ENCODE measurements around the gene RAP1GAP. TPM values are rescaled to one million over a fixed set of nuclear protein-coding genes. Genes with fewer than 3 reads are reported as not detected.

The RAP1GAP gene
- total RNA-seq, 4 donors from 2014 or later = 0.33 to 0.83 (median 0.56) TPM

DNA sequence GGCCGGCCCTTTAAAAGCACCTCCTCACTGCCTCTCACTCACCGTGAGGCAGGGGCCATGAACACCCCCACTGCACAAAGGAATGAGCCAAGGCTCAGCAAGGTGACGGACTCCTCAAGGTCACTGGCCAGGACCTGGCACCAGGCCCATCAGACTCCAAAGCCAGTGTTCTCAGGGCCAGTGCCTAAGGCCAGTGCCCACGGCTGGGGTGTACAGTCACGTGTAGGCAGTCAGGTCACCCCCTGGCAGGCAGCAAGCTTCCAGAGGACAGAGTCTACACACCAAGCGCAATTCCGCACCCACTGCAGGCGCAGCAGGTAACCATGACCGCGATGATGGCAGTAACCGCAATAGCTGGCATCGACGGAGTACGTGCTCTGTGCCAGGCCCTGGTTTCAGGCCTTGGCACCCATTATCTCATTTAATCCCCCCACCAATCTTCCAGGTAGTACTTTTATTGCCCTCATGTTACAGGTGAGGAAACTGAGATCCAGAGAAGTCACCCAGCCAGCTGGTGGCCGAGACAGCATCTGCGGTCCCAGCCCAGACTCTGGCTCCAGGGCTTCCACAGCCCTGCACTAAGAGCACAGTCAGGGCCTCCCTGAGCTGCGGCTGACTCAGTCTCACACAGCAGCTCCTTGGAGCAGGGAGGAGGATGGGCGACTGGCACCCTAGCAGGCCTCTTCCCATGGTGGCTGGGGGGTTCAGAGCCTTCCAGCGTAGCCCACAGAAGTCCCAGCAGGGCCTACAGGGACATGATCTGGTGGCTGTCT lies 27.0 kb downstream of the RAP1GAP start:
- no peak overlapping the region for H3K4me3 ChIP-seq
- no peak for DNase-seq (ENCODE audit: extremely low spot score)
- peaks cover 0 to 5% (median 0%) of the 10 kb centered on the region in 4 donors for H3K4me1 ChIP-seq
- no peak overlapping the region for H3K27ac ChIP-seq (replicated peaks in 1 of 4)
- peaks cover 0 to 68% (median 0%) of the 10 kb centered on the region in 4 donors for H3K27me3 ChIP-seq
- intact Hi-C loops (cut with DNase I) = no loop called here
- TF ChIP-seq POLR2AphosphoS5 (IDR thresholded peaks at IDR 0.05) (no peak), CTCF (IDR thresholded peaks at IDR 0.05) (no peak), EP300 (IDR thresholded peaks at IDR 0.05) (no peak), POLR2A (IDR thresholded peaks at IDR 0.05; ENCODE audit: low read depth) (no peak)
- 85% methylated on average over 16 of the region's 19 CpGs for WGBS
- H3K36me3 ChIP-seq = no peaks in the 10 kb centered on the region
- H3K9me3 ChIP-seq = no peaks in the 10 kb centered on the region

DNA sequence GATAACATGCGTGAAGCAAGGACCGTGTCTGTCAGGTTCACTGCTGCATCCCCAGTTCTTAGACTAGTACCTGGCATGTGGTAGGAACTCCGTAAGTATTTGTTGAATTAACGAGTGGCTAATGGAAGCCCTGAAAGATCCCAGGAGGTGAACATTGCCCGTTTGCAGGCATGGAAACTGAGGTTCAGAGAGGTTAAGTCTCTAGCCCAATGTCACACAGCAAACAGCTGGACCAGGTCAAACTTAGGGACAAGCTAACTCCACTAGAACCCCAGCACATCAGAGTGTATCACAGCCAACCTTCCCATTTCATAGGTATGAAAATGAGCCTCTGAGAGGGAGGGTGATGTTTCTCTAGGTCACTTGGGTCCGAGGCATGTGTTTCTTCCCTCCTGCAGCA lies 27.6 kb downstream of the RAP1GAP start:
- H3K27me3 ChIP-seq = peaks cover 0 to 62% (median 0%) of the 10 kb centered on the region in 4 donors

DNA sequence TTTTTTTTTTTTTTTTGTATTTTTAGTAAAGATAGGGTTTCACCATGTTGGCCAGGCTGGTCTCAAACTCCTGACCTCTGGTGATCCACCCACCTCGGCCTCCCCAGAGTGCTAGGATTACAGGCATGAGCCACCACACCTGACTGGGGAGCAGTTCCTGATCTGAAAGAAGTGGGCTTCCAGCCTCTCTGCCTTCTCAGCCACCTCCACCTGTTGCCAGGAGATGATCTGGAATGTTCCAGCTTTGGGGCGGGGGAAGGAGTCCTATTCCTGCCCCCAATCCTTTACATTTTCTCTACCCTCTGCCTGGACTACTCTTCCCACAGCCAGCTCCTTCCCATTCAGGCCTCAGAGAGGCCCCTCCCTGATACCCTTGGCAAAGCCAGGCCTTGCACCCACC lies 28.1 kb downstream of the RAP1GAP start:
- Histone ChIP-seq H3K9me3 (no peaks in the 10 kb centered on the region), H3K4me3 (no peak overlapping the region), H3K36me3 (no peaks in the 10 kb centered on the region), H3K27ac (replicated peaks in 1 of 4) (no peak overlapping the region), H3K27me3 (peaks cover 0 to 57% (median 0%) of the 10 kb centered on the region in 4 donors), H3K4me1 (peaks cover 0 to 5% (median 0%) of the 10 kb centered on the region in 4 donors)
- no peak for DNase-seq (ENCODE audit: extremely low spot score)
- no peak for TF ChIP-seq POLR2A (IDR thresholded peaks at IDR 0.05; ENCODE audit: low read depth)
- no peak for TF ChIP-seq EP300 (IDR thresholded peaks at IDR 0.05)
- TF ChIP-seq CTCF (IDR thresholded peaks at IDR 0.05) = no peak
- no peak for TF ChIP-seq POLR2AphosphoS5 (IDR thresholded peaks at IDR 0.05)
- intact Hi-C loops (cut with DNase I) = no loop called here
- 85% methylated on average over 2 of the region's 2 CpGs for WGBS

More for the DNA sequence above, 27.6 kb downstream of the RAP1GAP start:
- Histone ChIP-seq H3K4me3 (no peak overlapping the region), H3K9me3 (no peaks in the 10 kb centered on the region), H3K36me3 (no peaks in the 10 kb centered on the region), H3K27ac (replicated peaks in 1 of 4) (no peak overlapping the region), H3K4me1 (peaks cover 0 to 5% (median 0%) of the 10 kb centered on the region in 4 donors)
- intact Hi-C loops (cut with DNase I) = no loop called here
- WGBS = 84% methylated on average over 6 of the region's 6 CpGs
- no peak for DNase-seq (ENCODE audit: extremely low spot score)
- TF ChIP-seq POLR2AphosphoS5 (IDR thresholded peaks at IDR 0.05) = no peak
- no peak for TF ChIP-seq POLR2A (IDR thresholded peaks at IDR 0.05; ENCODE audit: low read depth)
- TF ChIP-seq CTCF (IDR thresholded peaks at IDR 0.05) = no peak
- TF ChIP-seq EP300 (IDR thresholded peaks at IDR 0.05) = no peak

GRCh38 chr1:21640653-21641052 lies 28.5 kb downstream of the RAP1GAP start:
- H3K9me3 ChIP-seq = no peaks in the 10 kb centered on the region
- no peak for DNase-seq (ENCODE audit: extremely low spot score)
- H3K4me1 ChIP-seq = peaks cover 0 to 5% (median 0%) of the 10 kb centered on the region in 4 donors
- 91% methylated on average over 5 of the region's 6 CpGs for WGBS
- no peak overlapping the region for H3K27ac ChIP-seq (replicated peaks in 1 of 4)
- no peaks in the 10 kb centered on the region for H3K36me3 ChIP-seq
- intact Hi-C loops (cut with DNase I) = no loop called here
- TF ChIP-seq POLR2A (IDR thresholded peaks at IDR 0.05; ENCODE audit: low read depth) (no peak), POLR2AphosphoS5 (IDR thresholded peaks at IDR 0.05) (no peak), EP300 (IDR thresholded peaks at IDR 0.05) (no peak), CTCF (IDR thresholded peaks at IDR 0.05) (no peak)
- no peak overlapping the region for H3K4me3 ChIP-seq
- peaks cover 0 to 55% (median 0%) of the 10 kb centered on the region in 4 donors for H3K27me3 ChIP-seq

Data from esophagus muscularis mucosa (tissue), 4 donors.